Liver (tissue), 3 donors: Measurements from ENCODE around the gene KRTAP5-11.

Source experiments
- FOXA1 ChIP-seq: IDR thresholded peaks from 2 replicates; pipeline ENCODE4 v1.6.1; 2016; ENCODE audit warnings: antibody characterized with exemption
- HNF4A ChIP-seq, 2 donors: conservative IDR thresholded peaks; 2 replicates each; pipeline ENCODE4 v1.6.1; 2016; ENCODE audit warnings: antibody characterized with exemption in 2 of 2, mild to moderate bottlenecking in 2 of 2
- HNF4G ChIP-seq: IDR thresholded peaks from 2 replicates; pipeline ENCODE4 v1.6.1; 2016; ENCODE audit warnings: antibody characterized with exemption
- JUND ChIP-seq, 2 donors: IDR thresholded peaks; 2 replicates each; pipeline ENCODE4 v1.6.1; 2016; ENCODE audit warnings: antibody characterized with exemption in 2 of 2
- NR2F2 ChIP-seq: IDR thresholded peaks from 2 replicates; pipeline ENCODE4 v1.6.1; 2016; ENCODE audit warnings: antibody characterized with exemption
- RAD21 ChIP-seq, 2 donors: IDR thresholded peaks; 2 replicates each; pipeline ENCODE4 v1.6.1; 2016; ENCODE audit warnings: antibody characterized with exemption in 2 of 2, mild to moderate bottlenecking in 2 of 2
- RXRA ChIP-seq, 2 donors: IDR thresholded peaks; 2 replicates each; pipeline ENCODE4 v1.6.1; 2017 to 2018; ENCODE audit warnings: antibody characterized with exemption in 2 of 2, mild to moderate bottlenecking in 1 of 2
- SP1 ChIP-seq: IDR thresholded peaks from 2 replicates; pipeline ENCODE4 v1.6.1; 2018; ENCODE audit warnings: antibody characterized with exemption, mild to moderate bottlenecking
- TAF1 ChIP-seq: conservative IDR thresholded peaks from 2 replicates; pipeline ENCODE4 v1.6.1; 2016; ENCODE audit warnings: antibody characterized with exemption, mild to moderate bottlenecking
- YY1 ChIP-seq: IDR thresholded peaks from 2 replicates; pipeline ENCODE4 v1.6.1; 2016; ENCODE audit warnings: antibody characterized with exemption, mild to moderate bottlenecking
- TF ChIP-seq, protein P1 (sequence below): fragments of 150-350 bp; IDR thresholded peaks from 2 replicates; pipeline ENCODE4 v1.5.1; 2017; ENCODE audit warnings: improper control_type of control experiment, low read depth, low read length; ENCODE audit not compliant: missing input control
- TF ChIP-seq, protein P2 (sequence below): IDR thresholded peaks from 2 replicates; pipeline ENCODE4 v1.6.1; 2016; ENCODE audit warnings: antibody characterized with exemption
- TF ChIP-seq, protein P3 (sequence below): IDR thresholded peaks from 2 replicates; pipeline ENCODE4 v1.6.1; 2016; ENCODE audit warnings: antibody characterized with exemption
- TF ChIP-seq, protein P4 (sequence below): IDR thresholded peaks from 2 replicates; pipeline ENCODE4 v1.6.1; 2016; ENCODE audit warnings: antibody characterized with exemption, mild to moderate bottlenecking
- donor health status: healthy.
- donor health status: healthy.

DNA sequence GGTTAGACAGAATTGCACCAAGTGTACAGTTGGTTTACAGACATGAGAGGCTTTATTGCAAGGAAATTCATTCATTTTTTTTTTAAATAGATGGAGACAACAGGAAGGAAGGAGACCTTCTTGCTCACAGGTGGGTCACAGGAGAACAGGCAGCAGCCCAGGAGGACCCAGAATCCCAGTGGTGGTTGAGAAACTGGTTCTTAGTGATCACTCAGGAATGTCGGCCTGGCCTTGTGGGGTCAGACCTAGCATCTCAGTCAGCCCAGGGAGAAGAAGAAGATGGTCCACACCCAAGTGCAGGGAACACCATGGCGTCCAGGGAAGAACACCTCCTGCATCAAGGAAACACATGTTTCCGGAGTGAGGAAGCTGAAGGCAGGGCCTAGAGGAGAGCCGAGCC is 849 bp downstream of the KRTAP5-11 start:
- TF ChIP-seq, protein P1, sequence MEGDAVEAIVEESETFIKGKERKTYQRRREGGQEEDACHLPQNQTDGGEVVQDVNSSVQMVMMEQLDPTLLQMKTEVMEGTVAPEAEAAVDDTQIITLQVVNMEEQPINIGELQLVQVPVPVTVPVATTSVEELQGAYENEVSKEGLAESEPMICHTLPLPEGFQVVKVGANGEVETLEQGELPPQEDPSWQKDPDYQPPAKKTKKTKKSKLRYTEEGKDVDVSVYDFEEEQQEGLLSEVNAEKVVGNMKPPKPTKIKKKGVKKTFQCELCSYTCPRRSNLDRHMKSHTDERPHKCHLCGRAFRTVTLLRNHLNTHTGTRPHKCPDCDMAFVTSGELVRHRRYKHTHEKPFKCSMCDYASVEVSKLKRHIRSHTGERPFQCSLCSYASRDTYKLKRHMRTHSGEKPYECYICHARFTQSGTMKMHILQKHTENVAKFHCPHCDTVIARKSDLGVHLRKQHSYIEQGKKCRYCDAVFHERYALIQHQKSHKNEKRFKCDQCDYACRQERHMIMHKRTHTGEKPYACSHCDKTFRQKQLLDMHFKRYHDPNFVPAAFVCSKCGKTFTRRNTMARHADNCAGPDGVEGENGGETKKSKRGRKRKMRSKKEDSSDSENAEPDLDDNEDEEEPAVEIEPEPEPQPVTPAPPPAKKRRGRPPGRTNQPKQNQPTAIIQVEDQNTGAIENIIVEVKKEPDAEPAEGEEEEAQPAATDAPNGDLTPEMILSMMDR: no peak
- no peak for TF ChIP-seq RXRA (IDR thresholded peaks at IDR 0.05)
- TF ChIP-seq YY1: no peak
- TF ChIP-seq SP1: no peak
- no peak for TF ChIP-seq TAF1
- TF ChIP-seq FOXA1: no peak
- TF ChIP-seq, protein P2, sequence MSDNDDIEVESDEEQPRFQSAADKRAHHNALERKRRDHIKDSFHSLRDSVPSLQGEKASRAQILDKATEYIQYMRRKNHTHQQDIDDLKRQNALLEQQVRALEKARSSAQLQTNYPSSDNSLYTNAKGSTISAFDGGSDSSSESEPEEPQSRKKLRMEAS: no peak
- no peak for TF ChIP-seq NR2F2
- TF ChIP-seq, protein P3, sequence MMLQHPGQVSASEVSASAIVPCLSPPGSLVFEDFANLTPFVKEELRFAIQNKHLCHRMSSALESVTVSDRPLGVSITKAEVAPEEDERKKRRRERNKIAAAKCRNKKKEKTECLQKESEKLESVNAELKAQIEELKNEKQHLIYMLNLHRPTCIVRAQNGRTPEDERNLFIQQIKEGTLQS: no peak
- TF ChIP-seq, protein P4, sequence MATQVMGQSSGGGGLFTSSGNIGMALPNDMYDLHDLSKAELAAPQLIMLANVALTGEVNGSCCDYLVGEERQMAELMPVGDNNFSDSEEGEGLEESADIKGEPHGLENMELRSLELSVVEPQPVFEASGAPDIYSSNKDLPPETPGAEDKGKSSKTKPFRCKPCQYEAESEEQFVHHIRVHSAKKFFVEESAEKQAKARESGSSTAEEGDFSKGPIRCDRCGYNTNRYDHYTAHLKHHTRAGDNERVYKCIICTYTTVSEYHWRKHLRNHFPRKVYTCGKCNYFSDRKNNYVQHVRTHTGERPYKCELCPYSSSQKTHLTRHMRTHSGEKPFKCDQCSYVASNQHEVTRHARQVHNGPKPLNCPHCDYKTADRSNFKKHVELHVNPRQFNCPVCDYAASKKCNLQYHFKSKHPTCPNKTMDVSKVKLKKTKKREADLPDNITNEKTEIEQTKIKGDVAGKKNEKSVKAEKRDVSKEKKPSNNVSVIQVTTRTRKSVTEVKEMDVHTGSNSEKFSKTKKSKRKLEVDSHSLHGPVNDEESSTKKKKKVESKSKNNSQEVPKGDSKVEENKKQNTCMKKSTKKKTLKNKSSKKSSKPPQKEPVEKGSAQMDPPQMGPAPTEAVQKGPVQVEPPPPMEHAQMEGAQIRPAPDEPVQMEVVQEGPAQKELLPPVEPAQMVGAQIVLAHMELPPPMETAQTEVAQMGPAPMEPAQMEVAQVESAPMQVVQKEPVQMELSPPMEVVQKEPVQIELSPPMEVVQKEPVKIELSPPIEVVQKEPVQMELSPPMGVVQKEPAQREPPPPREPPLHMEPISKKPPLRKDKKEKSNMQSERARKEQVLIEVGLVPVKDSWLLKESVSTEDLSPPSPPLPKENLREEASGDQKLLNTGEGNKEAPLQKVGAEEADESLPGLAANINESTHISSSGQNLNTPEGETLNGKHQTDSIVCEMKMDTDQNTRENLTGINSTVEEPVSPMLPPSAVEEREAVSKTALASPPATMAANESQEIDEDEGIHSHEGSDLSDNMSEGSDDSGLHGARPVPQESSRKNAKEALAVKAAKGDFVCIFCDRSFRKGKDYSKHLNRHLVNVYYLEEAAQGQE: no peak
- TF ChIP-seq RAD21 (IDR thresholded peaks at IDR 0.05): no peak
- no peak for TF ChIP-seq HNF4A (conservative IDR thresholded peaks at IDR 0.05)
- no peak for TF ChIP-seq JUND (IDR thresholded peaks at IDR 0.05)
- no peak for TF ChIP-seq HNF4G
